GM13977 (cell line): ENCODE measurements around the gene IL6.

Experiments used
- DNase-seq: peaks from one replicate; pipeline ENCODE4 v3.0.0; 2012; ENCODE audit warnings: low spot score
- in situ Hi-C: fragments of 300-500 bp; cut with MboI; formaldehyde crosslinking; loops from one replicate; pipeline ENCODE4 v1.12.0; 2022; ENCODE audit warnings: low sequenced_read_pairs, low pct_unique_long_range_greater_than_20kb, mixed read lengths, inconsistent platforms; ENCODE audit not compliant: unreplicated experiment
- TF ChIP-seq, protein P1 (sequence below): IDR thresholded peaks from 2 replicates; pipeline ENCODE4 v1.5.1; 2012; ENCODE audit warnings: mild to moderate bottlenecking, control low read depth; ENCODE audit not compliant: insufficient read depth; ENCODE audit errors: extremely low read depth, missing control alignments

Gene IL6

GRCh38 chr7:22725585-22725984 lies 1.4 kb upstream of the IL6 start:
- TF ChIP-seq, protein P1, sequence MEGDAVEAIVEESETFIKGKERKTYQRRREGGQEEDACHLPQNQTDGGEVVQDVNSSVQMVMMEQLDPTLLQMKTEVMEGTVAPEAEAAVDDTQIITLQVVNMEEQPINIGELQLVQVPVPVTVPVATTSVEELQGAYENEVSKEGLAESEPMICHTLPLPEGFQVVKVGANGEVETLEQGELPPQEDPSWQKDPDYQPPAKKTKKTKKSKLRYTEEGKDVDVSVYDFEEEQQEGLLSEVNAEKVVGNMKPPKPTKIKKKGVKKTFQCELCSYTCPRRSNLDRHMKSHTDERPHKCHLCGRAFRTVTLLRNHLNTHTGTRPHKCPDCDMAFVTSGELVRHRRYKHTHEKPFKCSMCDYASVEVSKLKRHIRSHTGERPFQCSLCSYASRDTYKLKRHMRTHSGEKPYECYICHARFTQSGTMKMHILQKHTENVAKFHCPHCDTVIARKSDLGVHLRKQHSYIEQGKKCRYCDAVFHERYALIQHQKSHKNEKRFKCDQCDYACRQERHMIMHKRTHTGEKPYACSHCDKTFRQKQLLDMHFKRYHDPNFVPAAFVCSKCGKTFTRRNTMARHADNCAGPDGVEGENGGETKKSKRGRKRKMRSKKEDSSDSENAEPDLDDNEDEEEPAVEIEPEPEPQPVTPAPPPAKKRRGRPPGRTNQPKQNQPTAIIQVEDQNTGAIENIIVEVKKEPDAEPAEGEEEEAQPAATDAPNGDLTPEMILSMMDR, result peak; percentile 37
- in situ Hi-C loops, result loop anchor here (5.0 to 25.0 kb wide), 2 partner anchors 173 to 337 kb away; no protein-coding TSS in a partner anchor
- peak; percentile 59 for DNase-seq

DNA sequence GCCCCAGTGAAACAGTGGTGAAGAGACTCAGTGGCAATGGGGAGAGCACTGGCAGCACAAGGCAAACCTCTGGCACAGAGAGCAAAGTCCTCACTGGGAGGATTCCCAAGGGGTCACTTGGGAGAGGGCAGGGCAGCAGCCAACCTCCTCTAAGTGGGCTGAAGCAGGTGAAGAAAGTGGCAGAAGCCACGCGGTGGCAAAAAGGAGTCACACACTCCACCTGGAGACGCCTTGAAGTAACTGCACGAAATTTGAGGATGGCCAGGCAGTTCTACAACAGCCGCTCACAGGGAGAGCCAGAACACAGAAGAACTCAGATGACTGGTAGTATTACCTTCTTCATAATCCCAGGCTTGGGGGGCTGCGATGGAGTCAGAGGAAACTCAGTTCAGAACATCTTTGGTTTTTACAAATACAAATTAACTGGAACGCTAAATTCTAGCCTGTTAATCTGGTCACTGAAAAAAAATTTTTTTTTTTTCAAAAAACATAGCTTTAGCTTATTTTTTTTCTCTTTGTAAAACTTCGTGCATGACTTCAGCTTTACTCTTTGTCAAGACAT lies 574 bp upstream of the IL6 start:
- DNase-seq, result peak; percentile 80
- in situ Hi-C loops, result loop anchor here (5.0 to 25.0 kb wide), 2 partner anchors 174 to 336 kb away; no protein-coding TSS in a partner anchor
- TF ChIP-seq, protein P1, result peak; percentile 90

DNA sequence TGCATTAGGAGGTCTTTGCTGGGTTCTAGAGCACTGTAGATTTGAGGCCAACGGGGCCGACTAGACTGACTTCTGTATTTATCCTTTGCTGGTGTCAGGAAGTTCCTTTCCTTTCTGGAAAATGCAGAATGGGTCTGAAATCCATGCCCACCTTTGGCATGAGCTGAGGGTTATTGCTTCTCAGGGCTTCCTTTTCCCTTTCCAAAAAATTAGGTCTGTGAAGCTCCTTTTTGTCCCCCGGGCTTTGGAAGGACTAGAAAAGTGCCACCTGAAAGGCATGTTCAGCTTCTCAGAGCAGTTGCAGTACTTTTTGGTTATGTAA lies 675 bp downstream of the IL6 start:
- TF ChIP-seq, protein P1, result no peak
- no peak for DNase-seq
- in situ Hi-C loops, result loop anchor here (5.0 to 25.0 kb wide), 2 partner anchors 175 to 335 kb away; no protein-coding TSS in a partner anchor

DNA sequence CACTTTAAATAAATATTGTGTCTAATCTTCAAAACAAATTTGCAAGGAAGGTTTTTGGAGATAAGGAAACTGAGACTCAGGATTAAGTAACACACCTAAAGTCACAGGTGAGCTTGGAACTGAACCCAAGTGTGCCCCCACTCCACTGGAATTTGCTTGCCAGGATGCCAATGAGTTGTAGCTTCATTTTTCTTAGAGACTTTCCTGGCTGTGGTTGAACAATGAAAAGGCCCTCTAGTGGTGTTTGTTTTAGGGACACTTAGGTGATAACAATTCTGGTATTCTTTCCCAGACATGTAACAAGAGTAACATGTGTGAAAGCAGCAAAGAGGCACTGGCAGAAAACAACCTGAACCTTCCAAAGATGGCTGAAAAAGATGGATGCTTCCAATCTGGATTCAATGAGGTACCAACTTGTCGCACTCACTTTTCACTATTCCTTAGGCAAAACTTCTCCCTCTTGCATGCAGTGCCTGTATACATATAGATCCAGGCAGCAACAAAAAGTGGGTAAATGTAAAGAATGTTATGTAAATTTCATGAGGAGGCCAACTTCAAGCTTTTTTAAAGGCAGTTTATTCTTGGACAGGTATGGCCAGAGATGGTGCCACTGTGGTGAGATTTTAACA lies 1.5 kb downstream of the IL6 start:
- in situ Hi-C loops, result loop anchor here (5.0 to 25.0 kb wide), 2 partner anchors 176 to 334 kb away; no protein-coding TSS in a partner anchor
- TF ChIP-seq, protein P1, result peak; percentile 62
- peak; percentile 51 for DNase-seq

DNA sequence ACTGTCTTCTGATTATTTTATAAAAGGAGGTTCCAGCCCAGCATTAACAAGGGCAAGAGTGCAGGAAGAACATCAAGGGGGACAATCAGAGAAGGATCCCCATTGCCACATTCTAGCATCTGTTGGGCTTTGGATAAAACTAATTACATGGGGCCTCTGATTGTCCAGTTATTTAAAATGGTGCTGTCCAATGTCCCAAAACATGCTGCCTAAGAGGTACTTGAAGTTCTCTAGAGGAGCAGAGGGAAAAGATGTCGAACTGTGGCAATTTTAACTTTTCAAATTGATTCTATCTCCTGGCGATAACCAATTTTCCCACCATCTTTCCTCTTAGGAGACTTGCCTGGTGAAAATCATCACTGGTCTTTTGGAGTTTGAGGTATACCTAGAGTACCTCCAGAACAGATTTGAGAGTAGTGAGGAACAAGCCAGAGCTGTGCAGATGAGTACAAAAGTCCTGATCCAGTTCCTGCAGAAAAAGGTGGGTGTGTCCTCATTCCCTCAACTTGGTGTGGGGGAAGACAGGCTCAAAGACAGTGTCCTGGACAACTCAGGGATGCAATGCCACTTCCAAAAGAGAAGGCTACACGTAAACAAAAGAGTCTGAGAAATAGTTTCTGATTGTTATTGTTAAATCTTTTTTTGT lies 2.3 kb downstream of the IL6 start:
- in situ Hi-C loops, result loop anchor here (5.0 to 25.0 kb wide), 2 partner anchors 177 to 333 kb away; no protein-coding TSS in a partner anchor
- DNase-seq, result no peak
- TF ChIP-seq, protein P1, result no peak

- DNase-seq, result no peak
- in situ Hi-C loops, result loop anchor here (25.0 kb wide), 1 partner anchor 332 kb away; no protein-coding TSS in a partner anchor
- TF ChIP-seq, protein P1, result no peak
Measured at GRCh38 chr7:22730066-22730710, 3.2 kb downstream of the IL6 start.
